H1 (cell line): ENCODE results near the gene TGFBRAP1. TPM values are rescaled to one million over a fixed set of nuclear protein-coding genes. Genes with fewer than 3 reads are reported as not detected.

Source experiments
- CTCF ChIA-PET: fragments of 300-600 bp; sonication (Branson Sonifier 250); formaldehyde crosslinking; loops from one replicate; lab custom pipeline; 2021; ENCODE audit not compliant: partially characterized antibody; lab: Charles Lee
- POLR2A ChIA-PET: fragments of 300-600 bp; sonication (Branson Sonifier 250); formaldehyde crosslinking; loops from one replicate; lab custom pipeline; 2021; ENCODE audit warnings: inconsistent platforms; ENCODE audit not compliant: partially characterized antibody; lab: Charles Lee
- DNase-seq, 2 experiments: peaks; one replicate each; pipeline versions ENCODE4 v3.0.0 to v3.0.0-alpha.2; 2010 to 2022; ENCODE audit warnings: low spot score in 2 of 2, low read depth in 1 of 2, mixed read lengths in 1 of 2
- FAIRE-seq: peaks from 2 replicates; lab custom pipeline; 2011; peaks lifted over from hg19 to GRCh38; lab: Jason Lieb, UNC
- H2AFZ ChIP-seq: 2 replicates; pipeline ENCODE4 v1.8.1; 2012; ENCODE audit warnings: low read length, inconsistent platforms
- H2AK5ac ChIP-seq: 2 replicates; pipeline ENCODE4 v1.6.1; 2013; ENCODE audit warnings: low read depth, low read length
- H2BK120ac ChIP-seq: replicated peaks from 2 replicates; pipeline ENCODE3; 2013; ENCODE audit warnings: low read depth, low read length, inconsistent platforms
- H2BK12ac ChIP-seq: 2 replicates; pipeline ENCODE4 v1.6.1; 2013; ENCODE audit warnings: low read depth, low read length
- H2BK15ac ChIP-seq: 2 replicates; pipeline ENCODE4 v1.6.1; 2013; ENCODE audit warnings: low read length
- H2BK20ac ChIP-seq: 2 replicates; pipeline ENCODE4 v1.6.1; 2013; ENCODE audit warnings: low read length
- H2BK5ac ChIP-seq: 2 replicates; pipeline ENCODE4 v1.6.1; 2013; ENCODE audit warnings: low read depth, low read length
- H3K14ac ChIP-seq: 2 replicates; pipeline ENCODE4 v1.6.1; 2013; ENCODE audit warnings: inconsistent platforms; ENCODE audit not compliant: insufficient read length
- H3K18ac ChIP-seq: 2 replicates; pipeline ENCODE4 v1.6.1; 2013; ENCODE audit warnings: low read length; ENCODE audit errors: extremely low read depth
- H3K23ac ChIP-seq: 2 replicates; pipeline ENCODE4 v1.6.1; 2013; ENCODE audit warnings: inconsistent platforms; ENCODE audit not compliant: insufficient read length
- H3K23me2 ChIP-seq: 2 replicates; pipeline ENCODE4 v1.6.1; 2013; ENCODE audit warnings: low read depth, low read length
- H3K27ac ChIP-seq: 2 replicates; pipeline ENCODE4 v1.6.1; 2011; ENCODE audit warnings: low read depth, low read length, inconsistent platforms
- H3K27me3 ChIP-seq, 4 experiments: replicated peaks in 1 of 4; 1 replicate in 1 of 4; 2 replicates in 3 of 4; pipeline versions ENCODE4 v1.6.1 to v1.8.1; 2011 to 2013; ENCODE audit warnings: low read length in 3 of 4, mild to moderate bottlenecking in 3 of 4, inconsistent platforms in 2 of 4, mixed read lengths in 2 of 4, moderate library complexity in 1 of 4; ENCODE audit not compliant: control insufficient read depth in 3 of 4, insufficient read depth in 3 of 4; ENCODE audit errors: extremely low read depth in 1 of 4
- H3K36me3 ChIP-seq, 4 experiments: 2 replicates each; pipeline versions ENCODE4 v1.6.1 to v1.8.1; 2011 to 2013; ENCODE audit warnings: mild to moderate bottlenecking in 4 of 4, low read length in 3 of 4, moderate library complexity in 2 of 4, control low read depth in 1 of 4, inconsistent platforms in 1 of 4; ENCODE audit not compliant: insufficient read depth in 4 of 4, control insufficient read depth in 2 of 4
- H3K4ac ChIP-seq: replicated peaks from 2 replicates; pipeline ENCODE3; 2013; ENCODE audit warnings: low read length, low read depth, mixed read lengths, inconsistent platforms; ENCODE audit not compliant: insufficient read length
- H3K4me1 ChIP-seq, 4 experiments: replicated peaks in 1 of 4; 1 replicate in 1 of 4; 2 replicates in 3 of 4; pipeline versions ENCODE4 v1.6.1 to v1.8.1; 2011 to 2013; ENCODE audit warnings: low read length in 3 of 4, inconsistent platforms in 2 of 4, mixed read lengths in 1 of 4; ENCODE audit not compliant: insufficient read depth in 4 of 4, control insufficient read depth in 3 of 4
- H3K4me2 ChIP-seq, 2 experiments: 2 replicates each; pipeline versions ENCODE4 v1.6.1 to v1.8.1; 2011 to 2013; ENCODE audit warnings: low read depth in 2 of 2, low read length in 2 of 2, control low read depth in 1 of 2, inconsistent platforms in 1 of 2, mild to moderate bottlenecking in 1 of 2; ENCODE audit not compliant: insufficient read depth in 1 of 2
- H3K4me3 ChIP-seq, 4 experiments: fragments of 200-600, 300-600 bp in 1 of 4; sonication (generic), shearing (Covaris generic), sonication (Bioruptor Twin) in 1 of 4; 2 replicates each; pipeline versions ENCODE4 v1.5.1 to v1.8.1; 2011 to 2016; ENCODE audit warnings: low read length in 4 of 4, low read depth in 3 of 4, control low read depth in 2 of 4, inconsistent platforms in 2 of 4, mild to moderate bottlenecking in 2 of 4, mixed read lengths in 1 of 4, moderate library complexity in 1 of 4; ENCODE audit not compliant: insufficient read depth in 2 of 4; ENCODE audit errors: extremely low read depth in 1 of 4
- H3K56ac ChIP-seq: replicated peaks from 2 replicates; pipeline ENCODE3; 2013; ENCODE audit warnings: low read depth, mild to moderate bottlenecking, mixed read lengths, low read length, inconsistent platforms; ENCODE audit not compliant: insufficient read length
- H3K79me1 ChIP-seq: 2 replicates; pipeline ENCODE4 v1.6.1; 2013; ENCODE audit warnings: low read depth, low read length, control low read depth
- H3K79me2 ChIP-seq, 2 experiments: 2 replicates each; pipeline versions ENCODE4 v1.6.1 to v1.8.1; 2012 to 2013; ENCODE audit warnings: low read length in 2 of 2, mild to moderate bottlenecking in 2 of 2, inconsistent platforms in 1 of 2; ENCODE audit not compliant: insufficient read depth in 2 of 2, control insufficient read depth in 1 of 2
- H3K9ac ChIP-seq, 4 experiments: replicated peaks in 1 of 4; 1 replicate in 1 of 4; 2 replicates in 3 of 4; pipeline versions ENCODE4 v1.6.1 to v1.8.1; 2011 to 2013; ENCODE audit warnings: low read depth in 3 of 4, low read length in 3 of 4, control low read depth in 2 of 4, mild to moderate bottlenecking in 2 of 4, moderate library complexity in 2 of 4, inconsistent platforms in 1 of 4; ENCODE audit errors: extremely low read depth in 1 of 4
- H3K9me3 ChIP-seq, 2 experiments: 2 replicates each; pipeline versions ENCODE4 v1.6.1 to v1.8.1; 2012 to 2013; ENCODE audit warnings: mild to moderate bottlenecking in 2 of 2, moderate library complexity in 2 of 2, control low read depth in 1 of 2, inconsistent platforms in 1 of 2, low read depth in 1 of 2, low read length in 1 of 2, mixed read lengths in 1 of 2; ENCODE audit not compliant: insufficient read depth in 2 of 2
- H4K20me1 ChIP-seq, 2 experiments: replicated peaks in 1 of 2; 2 replicates each; pipeline versions ENCODE3 to v1.8.1; 2011 to 2013; ENCODE audit warnings: inconsistent platforms in 2 of 2, low read length in 2 of 2, mild to moderate bottlenecking in 1 of 2; ENCODE audit not compliant: insufficient read depth in 2 of 2, control insufficient read depth in 1 of 2
- H4K5ac ChIP-seq: 2 replicates; pipeline ENCODE4 v1.6.1; 2013; ENCODE audit warnings: low read length, low read depth, mixed read lengths, inconsistent platforms; ENCODE audit not compliant: insufficient read length
- H4K8ac ChIP-seq: 2 replicates; pipeline ENCODE4 v1.8.0; 2013; ENCODE audit warnings: mild to moderate bottlenecking, moderate library complexity, low read length, inconsistent platforms; ENCODE audit not compliant: insufficient read depth; ENCODE audit errors: extremely low read depth
- H4K91ac ChIP-seq: replicated peaks from 2 replicates; pipeline ENCODE3; 2013; ENCODE audit warnings: low read length, mixed read lengths, inconsistent platforms; ENCODE audit not compliant: insufficient read length
- ASH2L ChIP-seq: fragments of 200-600, 300-600 bp; sonication (generic); IDR thresholded peaks from one replicate; pipeline ENCODE4 v1.7.1; 2017; ENCODE audit warnings: low read length
- ATF2 ChIP-seq: IDR thresholded peaks from 2 replicates; pipeline ENCODE4 v1.6.1; 2012; ENCODE audit warnings: low read length, inconsistent platforms
- E2F6 ChIP-seq: IDR thresholded peaks from 2 replicates; pipeline ENCODE4 v1.6.1; 2012; ENCODE audit warnings: inconsistent platforms
- HDAC6 ChIP-seq: IDR thresholded peaks from one replicate; pipeline ENCODE4 v1.7.1; 2012; ENCODE audit warnings: low read depth, mild to moderate bottlenecking, inconsistent platforms, low read length, moderate library complexity
- KDM4A ChIP-seq: IDR thresholded peaks from one replicate; pipeline ENCODE4 v1.7.1; 2012; ENCODE audit warnings: low read depth, mild to moderate bottlenecking, moderate library complexity, low read length, inconsistent platforms; ENCODE audit not compliant: severe bottlenecking
- KDM5A ChIP-seq: fragments of 200-600 bp; IDR thresholded peaks from 2 replicates; pipeline ENCODE4 v1.7.1; 2012; ENCODE audit warnings: mild to moderate bottlenecking, low read length, inconsistent platforms, mixed read lengths
- MAX ChIP-seq: IDR thresholded peaks from 2 replicates; pipeline ENCODE4 v1.6.1; 2012; ENCODE audit warnings: inconsistent platforms
- POLR2A ChIP-seq, 2 experiments: IDR thresholded peaks; 1 replicate in 1 of 2; 2 replicates in 1 of 2; pipeline ENCODE4 v1.6.1; 2011; ENCODE audit warnings: low read depth in 2 of 2, low read length in 2 of 2, mild to moderate bottlenecking in 2 of 2; ENCODE audit errors: control extremely low read depth in 1 of 2
- RXRA ChIP-seq: IDR thresholded peaks from 2 replicates; pipeline ENCODE4 v1.6.1; 2011; ENCODE audit warnings: low read depth, mild to moderate bottlenecking, low read length, moderate library complexity; ENCODE audit not compliant: insufficient read depth
- SIX5 ChIP-seq: IDR thresholded peaks from 2 replicates; pipeline ENCODE4 v1.6.1; 2011; ENCODE audit warnings: mild to moderate bottlenecking, low read depth, low read length
- SP1 ChIP-seq: IDR thresholded peaks from 2 replicates; pipeline ENCODE4 v1.6.1; 2011; ENCODE audit warnings: low read depth, low read length
- SP4 ChIP-seq: IDR thresholded peaks from 2 replicates; pipeline ENCODE4 v1.6.1; 2012; ENCODE audit warnings: low read length, inconsistent platforms
- WGBS, 2 experiments: shearing (Covaris generic) in 1 of 2; methylation state at CpG; one replicate each; pipeline versions ENCODE4 v1.1.6 to v1.1.7; 2013 to 2015; ENCODE audit warnings: low lambda C conversion rate in 2 of 2, mixed read lengths in 2 of 2, inconsistent platforms in 1 of 2, low coverage in 1 of 2, missing lambda C conversion rate in 1 of 2; ENCODE audit not compliant: insufficient replicate concordance in 2 of 2, insufficient coverage in 1 of 2, insufficient read length in 1 of 2; ENCODE audit errors: extremely low coverage in 1 of 2, missing lambda C conversion rate in 1 of 2; 5-methylcytosine and 5-hydroxymethylcytosine counted together
- polyA plus RNA-seq, 7 experiments: library from polyadenylated mRNA; depleted of rRNA in 3 of 7; stranded (reverse) in 5 of 7; unstranded in 2 of 7; fragments of >200 nt in 5 of 7; fragments of 200-250 nt in 2 of 7; gene quantifications; 1 replicate in 5 of 7; 2 replicates in 1 of 7; 4 replicates in 1 of 7; pipeline versions ENCODE4 v1.2.1 to v1.2.3, GENCODE V29; 2011 to 2013; ENCODE audit warnings: missing spikeins in 2 of 7, mixed read lengths in 2 of 7
- total RNA-seq: library from RNA; stranded (reverse); fragmentation: NEBNext Ultra II Directional; extraction: Animal tissue kit (Norgen Biotek cat#: 25700); gene quantifications from 2 replicates; pipeline ENCODE4 v1.2.1, GENCODE V29; 2021

The TGFBRAP1 gene
- total and polyA plus RNA-seq, 2 of the 8 experiments (the other 6 are each of a cell fraction or from before 2014, with no cell fraction given) = 11.2 to 20.2 TPM

GRCh38 chr2:105258835-105259350 lies 70.6 kb downstream of the TGFBRAP1 start:
- H2BK20ac ChIP-seq = no peak overlapping the region
- H3K27me3 ChIP-seq = no peaks in the 10 kb centered on the region
- H4K8ac ChIP-seq = no peak overlapping the region
- no peak overlapping the region for H2AFZ ChIP-seq
- DNase-seq = no peak
- no peak overlapping the region for H4K5ac ChIP-seq
- no peak overlapping the region; a peak in 1 of 7 replicates for H3K9ac ChIP-seq
- H3K4me1 ChIP-seq = peaks cover 0 to 4% (median 0%) of the 10 kb centered on the region in 4 experiments; a peak in 1 of 7 replicates
- no peak overlapping the region for H2AK5ac ChIP-seq
- H3K14ac ChIP-seq = no peak overlapping the region
- WGBS, 2 experiments = 91% methylated on average over 10 of the region's 10 CpGs; no CpG with 5 or more reads in 1 of the 2 experiments
- no peak overlapping the region for H3K18ac ChIP-seq
- H3K9me3 ChIP-seq = no peaks in the 10 kb centered on the region
- H3K56ac ChIP-seq = no peak overlapping the region
- H3K23ac ChIP-seq = no peak overlapping the region
- no peaks in the 10 kb centered on the region for H3K23me2 ChIP-seq
- FAIRE-seq = no peak
- no peaks in the 10 kb centered on the region; the same call in 1 of the 2 replicates for H3K79me1 ChIP-seq
- H2BK120ac ChIP-seq = no peak overlapping the region
- no peak overlapping the region for H3K4ac ChIP-seq
- ChIA-PET POLR2A (interaction anchor here (0.5 kb wide), 1 partner anchor 61 kb away, joined by 4 read pairs; no protein-coding TSS in a partner anchor), CTCF (interaction anchor here (0.6 to 2.8 kb wide), 4 partner anchors 11 to 79 kb away, joined by 3 to 13 read pairs (median 8); no protein-coding TSS in a partner anchor)
- no peak overlapping the region for H3K27ac ChIP-seq
- no peak overlapping the region for H2BK5ac ChIP-seq
- H4K91ac ChIP-seq = no peak overlapping the region
- H2BK15ac ChIP-seq = no peak overlapping the region
- no peaks in the 10 kb centered on the region for H3K36me3 ChIP-seq
- no peaks in the 10 kb centered on the region for H3K79me2 ChIP-seq
- no peak overlapping the region for H3K4me2 ChIP-seq
- H4K20me1 ChIP-seq = no peaks in the 10 kb centered on the region
- H3K4me3 ChIP-seq = no peak overlapping the region
- H2BK12ac ChIP-seq = no peak overlapping the region
- no peak for TF ChIP-seq SIX5
- TF ChIP-seq POLR2A (IDR thresholded peaks at IDR 0.05; ENCODE audit: control extremely low read depth in 1 of 2, low read depth in 2 of 2, low read length in 2 of 2) = no peak
- TF ChIP-seq KDM4A = no peak
- no peak for TF ChIP-seq SP4
- no peak for TF ChIP-seq SP1
- no peak for TF ChIP-seq ATF2
- TF ChIP-seq KDM5A = no peak
- TF ChIP-seq MAX = no peak
- TF ChIP-seq HDAC6 = no peak
- no peak for TF ChIP-seq ASH2L
- no peak for TF ChIP-seq RXRA
- no peak for TF ChIP-seq E2F6
